ENCODE data around the gene ENTPD1.

DNA sequence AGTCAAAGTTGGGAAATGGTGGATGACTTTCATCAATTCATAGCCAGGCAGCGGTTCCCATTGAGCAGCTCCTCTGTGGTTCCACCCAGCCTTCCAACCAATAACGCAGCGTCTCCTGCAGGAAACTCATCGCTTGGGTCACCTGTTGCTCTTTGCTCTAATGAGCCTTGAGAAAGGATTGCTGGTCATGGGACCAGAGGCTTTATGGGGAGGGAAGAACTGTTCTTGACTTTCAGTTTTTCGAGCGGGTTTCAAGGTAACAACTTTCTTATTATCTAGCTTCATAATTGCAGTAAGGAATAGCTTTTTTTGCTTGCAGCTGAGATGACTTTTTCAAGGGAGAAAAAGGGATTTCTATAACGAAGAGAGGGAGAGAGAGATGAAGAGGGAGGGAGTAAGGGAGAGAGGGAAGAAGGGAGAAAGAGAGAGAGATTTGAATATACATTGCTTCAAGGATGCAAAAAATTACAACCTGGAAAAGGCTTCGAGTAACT, 405 bp upstream of the ENTPD1 start:
- TF ChIP-seq, protein P1, sequence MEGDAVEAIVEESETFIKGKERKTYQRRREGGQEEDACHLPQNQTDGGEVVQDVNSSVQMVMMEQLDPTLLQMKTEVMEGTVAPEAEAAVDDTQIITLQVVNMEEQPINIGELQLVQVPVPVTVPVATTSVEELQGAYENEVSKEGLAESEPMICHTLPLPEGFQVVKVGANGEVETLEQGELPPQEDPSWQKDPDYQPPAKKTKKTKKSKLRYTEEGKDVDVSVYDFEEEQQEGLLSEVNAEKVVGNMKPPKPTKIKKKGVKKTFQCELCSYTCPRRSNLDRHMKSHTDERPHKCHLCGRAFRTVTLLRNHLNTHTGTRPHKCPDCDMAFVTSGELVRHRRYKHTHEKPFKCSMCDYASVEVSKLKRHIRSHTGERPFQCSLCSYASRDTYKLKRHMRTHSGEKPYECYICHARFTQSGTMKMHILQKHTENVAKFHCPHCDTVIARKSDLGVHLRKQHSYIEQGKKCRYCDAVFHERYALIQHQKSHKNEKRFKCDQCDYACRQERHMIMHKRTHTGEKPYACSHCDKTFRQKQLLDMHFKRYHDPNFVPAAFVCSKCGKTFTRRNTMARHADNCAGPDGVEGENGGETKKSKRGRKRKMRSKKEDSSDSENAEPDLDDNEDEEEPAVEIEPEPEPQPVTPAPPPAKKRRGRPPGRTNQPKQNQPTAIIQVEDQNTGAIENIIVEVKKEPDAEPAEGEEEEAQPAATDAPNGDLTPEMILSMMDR (optimal IDR thresholded peaks at IDR 0.05 in 1 of 3, IDR thresholded peaks at IDR 0.05 in 1 of 3, conservative IDR thresholded peaks at IDR 0.05 in 1 of 3; ENCODE audit: extremely low read depth in 1 of 3, insufficient read depth in 2 of 3, low read length in 3 of 3): no peak
- TF ChIP-seq EZH2 (IDR thresholded peaks at IDR 0.05; ENCODE audit: low read length): no peak

Data from keratinocyte (primary cell).